Measurements from ENCODE around the gene CYP27A1. TPM values are rescaled to one million over a fixed set of nuclear protein-coding genes. Genes with fewer than 3 reads are reported as not detected.

CYP27A1 gene
- total and polyA plus RNA-seq, 2 donors from 2014 or later, result 18.5 to 43.3 TPM

DNA sequence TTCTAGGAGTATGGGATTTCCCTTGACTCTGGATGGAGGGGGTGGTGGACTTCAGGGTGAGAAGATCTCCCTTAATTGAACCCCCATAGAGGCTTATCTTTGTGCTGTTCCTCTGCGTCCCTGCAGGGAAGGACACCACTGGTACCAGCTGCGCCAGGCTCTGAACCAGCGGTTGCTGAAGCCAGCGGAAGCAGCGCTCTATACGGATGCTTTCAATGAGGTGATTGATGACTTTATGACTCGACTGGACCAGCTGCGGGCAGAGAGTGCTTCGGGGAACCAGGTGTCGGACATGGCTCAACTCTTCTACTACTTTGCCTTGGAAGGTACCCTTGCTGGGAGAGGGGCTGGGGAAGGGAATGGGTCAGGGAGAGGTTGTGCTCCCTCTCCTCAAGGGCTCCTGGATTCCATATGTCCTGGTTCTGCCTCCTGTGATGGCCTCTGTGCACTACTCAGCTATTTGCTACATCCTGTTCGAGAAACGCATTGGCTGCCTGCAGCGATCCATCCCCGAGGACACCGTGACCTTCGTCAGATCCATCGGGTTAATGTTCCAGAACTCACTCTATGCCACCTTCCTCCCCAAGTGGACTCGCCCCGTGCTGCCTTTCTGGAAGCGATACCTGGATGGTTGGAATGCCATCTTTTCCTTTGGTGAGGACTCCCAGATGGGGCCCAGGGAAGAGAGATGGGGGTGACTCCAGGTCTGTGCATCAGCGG, 30.3 kb downstream of the CYP27A1 start:
- DNase-seq (no peak), FAIRE-seq (no peak)
- no peaks in the 10 kb centered on the region for H3K27me3 ChIP-seq (ENCODE audit: control insufficient read depth, insufficient read depth, low read length)
- no peaks in the 10 kb centered on the region for H3K4me1 ChIP-seq (ENCODE audit: control insufficient read depth in 2 of 3, insufficient read depth in 2 of 3, low read depth in 1 of 3, low read length in 3 of 3)
- no peak overlapping the region for H3K9ac ChIP-seq (ENCODE audit: low read length in 3 of 3)
- no peak overlapping the region for H3K4me3 ChIP-seq (ENCODE audit: low read length in 3 of 3)
- H3K9me3 ChIP-seq (ENCODE audit: control insufficient read depth in 2 of 3, insufficient read depth in 1 of 3, low read length in 3 of 3), result no peaks in the 10 kb centered on the region
- intact Hi-C loops (cut with DNase I), result no loop called here
- TF ChIP-seq CTCF (IDR thresholded peaks at IDR 0.05; ENCODE audit: borderline replicate concordance, extremely low read depth, insufficient read depth), result no peak
- H3K36me3 ChIP-seq (ENCODE audit: control insufficient read depth in 2 of 3, insufficient read depth in 3 of 3, low read length in 3 of 3), result peaks cover 0 to 25% (median 8%) of the 10 kb centered on the region in 3 donors
- H3K27ac ChIP-seq (ENCODE audit: low read depth in 2 of 2, low read length in 2 of 2), result no peak overlapping the region

DNA sequence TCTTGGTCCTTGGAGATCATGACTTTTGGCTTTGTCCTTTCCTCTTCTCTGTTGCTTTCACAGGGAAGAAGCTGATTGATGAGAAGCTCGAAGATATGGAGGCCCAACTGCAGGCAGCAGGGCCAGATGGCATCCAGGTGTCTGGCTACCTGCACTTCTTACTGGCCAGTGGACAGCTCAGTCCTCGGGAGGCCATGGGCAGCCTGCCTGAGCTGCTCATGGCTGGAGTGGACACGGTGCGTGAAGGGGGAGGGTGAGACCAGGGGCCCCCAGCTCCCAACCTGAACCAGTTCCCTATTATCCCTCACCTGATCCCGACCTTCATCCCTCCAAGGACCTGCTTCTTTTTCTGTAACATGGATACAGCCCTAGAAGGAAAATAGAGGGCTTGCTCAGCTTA, 30.9 kb downstream of the CYP27A1 start:
- no peak overlapping the region for H3K4me3 ChIP-seq (ENCODE audit: low read length in 3 of 3)
- intact Hi-C loops (cut with DNase I), result no loop called here
- FAIRE-seq (no peak), DNase-seq (no peak)
- H3K36me3 ChIP-seq (ENCODE audit: control insufficient read depth in 2 of 3, insufficient read depth in 3 of 3, low read length in 3 of 3), result peaks cover 0 to 25% (median 8%) of the 10 kb centered on the region in 3 donors
- H3K9ac ChIP-seq (ENCODE audit: low read length in 3 of 3), result no peak overlapping the region
- no peaks in the 10 kb centered on the region for H3K27me3 ChIP-seq (ENCODE audit: control insufficient read depth, insufficient read depth, low read length)
- no peak for TF ChIP-seq CTCF (IDR thresholded peaks at IDR 0.05; ENCODE audit: borderline replicate concordance, extremely low read depth, insufficient read depth)
- H3K4me1 ChIP-seq (ENCODE audit: control insufficient read depth in 2 of 3, insufficient read depth in 2 of 3, low read depth in 1 of 3, low read length in 3 of 3), result no peaks in the 10 kb centered on the region
- H3K27ac ChIP-seq (ENCODE audit: low read depth in 2 of 2, low read length in 2 of 2), result no peak overlapping the region
- H3K9me3 ChIP-seq (ENCODE audit: control insufficient read depth in 2 of 3, insufficient read depth in 1 of 3, low read length in 3 of 3), result no peaks in the 10 kb centered on the region

DNA sequence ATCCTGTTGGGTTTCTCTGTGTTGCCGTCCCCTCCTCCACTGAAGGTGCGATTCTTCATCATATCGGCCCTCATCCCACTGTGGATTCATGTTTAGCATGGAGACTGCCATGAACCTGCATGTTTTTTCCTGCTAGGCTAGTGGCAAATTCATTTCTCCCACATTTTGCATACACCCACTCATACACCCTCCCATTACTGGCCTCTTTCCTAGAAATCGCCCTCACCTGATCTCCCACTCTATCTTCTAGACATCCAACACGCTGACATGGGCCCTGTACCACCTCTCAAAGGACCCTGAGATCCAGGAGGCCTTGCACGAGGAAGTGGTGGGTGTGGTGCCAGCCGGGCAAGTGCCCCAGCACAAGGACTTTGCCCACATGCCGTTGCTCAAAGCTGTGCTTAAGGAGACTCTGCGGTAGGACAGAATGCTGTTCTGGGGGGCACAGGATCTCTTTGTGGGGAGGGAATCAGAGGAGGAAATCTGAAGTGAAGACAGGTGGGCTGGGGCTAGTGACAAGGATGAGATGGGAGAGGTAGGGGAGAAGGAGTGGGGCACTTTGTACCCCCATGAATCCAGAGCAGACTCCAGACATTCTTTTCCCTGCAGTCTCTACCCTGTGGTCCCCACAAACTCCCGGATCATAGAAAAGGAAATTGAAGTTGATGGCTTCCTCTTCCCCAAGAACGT, 32.0 kb downstream of the CYP27A1 start:
- no peak for FAIRE-seq

More for the DNA sequence above, 32.0 kb downstream of the CYP27A1 start:
- peaks cover 0 to 25% (median 10%) of the 10 kb centered on the region in 3 donors for H3K36me3 ChIP-seq (ENCODE audit: control insufficient read depth in 2 of 3, insufficient read depth in 3 of 3, low read length in 3 of 3)
- H3K27ac ChIP-seq (ENCODE audit: low read depth in 2 of 2, low read length in 2 of 2), result no peak overlapping the region
- intact Hi-C loops (cut with DNase I), result no loop called here
- H3K4me1 ChIP-seq (ENCODE audit: control insufficient read depth in 2 of 3, insufficient read depth in 2 of 3, low read depth in 1 of 3, low read length in 3 of 3), result no peaks in the 10 kb centered on the region
- H3K9ac ChIP-seq (ENCODE audit: low read length in 3 of 3), result no peak overlapping the region
- no peaks in the 10 kb centered on the region for H3K27me3 ChIP-seq (ENCODE audit: control insufficient read depth, insufficient read depth, low read length)
- no peak for DNase-seq
- TF ChIP-seq CTCF (IDR thresholded peaks at IDR 0.05; ENCODE audit: borderline replicate concordance, extremely low read depth, insufficient read depth), result no peak
- no peak overlapping the region for H3K4me3 ChIP-seq (ENCODE audit: low read length in 3 of 3)
- no peaks in the 10 kb centered on the region for H3K9me3 ChIP-seq (ENCODE audit: control insufficient read depth in 2 of 3, insufficient read depth in 1 of 3, low read length in 3 of 3)
